ENCODE results near the gene STARD5.

- TF ChIP-seq RFX5 (IDR thresholded peaks at IDR 0.05) (no peak), GATA3 (IDR thresholded peaks at IDR 0.05; ENCODE audit: borderline replicate concordance) (no peak), JUNB (IDR thresholded peaks at IDR 0.05) (no peak), RAD21 (conservative IDR thresholded peaks at IDR 0.05 in 1 of 2, IDR thresholded peaks at IDR 0.05 in 1 of 2) (no peak), NFE2L2 (conservative IDR thresholded peaks at IDR 0.05; ENCODE audit: low read length) (no peak), NPAS2 (CRISPR knock-in tag; IDR thresholded peaks at IDR 0.05; ENCODE audit: borderline replicate concordance) (no peak), USF2 (IDR thresholded peaks at IDR 0.05) (no peak), RNF2 (IDR thresholded peaks at IDR 0.05; ENCODE audit: borderline replicate concordance, low read depth) (no peak), POLR2A (IDR thresholded peaks at IDR 0.05; ENCODE audit: low read length) (no peak)
- TF ChIP-seq, protein P1, sequence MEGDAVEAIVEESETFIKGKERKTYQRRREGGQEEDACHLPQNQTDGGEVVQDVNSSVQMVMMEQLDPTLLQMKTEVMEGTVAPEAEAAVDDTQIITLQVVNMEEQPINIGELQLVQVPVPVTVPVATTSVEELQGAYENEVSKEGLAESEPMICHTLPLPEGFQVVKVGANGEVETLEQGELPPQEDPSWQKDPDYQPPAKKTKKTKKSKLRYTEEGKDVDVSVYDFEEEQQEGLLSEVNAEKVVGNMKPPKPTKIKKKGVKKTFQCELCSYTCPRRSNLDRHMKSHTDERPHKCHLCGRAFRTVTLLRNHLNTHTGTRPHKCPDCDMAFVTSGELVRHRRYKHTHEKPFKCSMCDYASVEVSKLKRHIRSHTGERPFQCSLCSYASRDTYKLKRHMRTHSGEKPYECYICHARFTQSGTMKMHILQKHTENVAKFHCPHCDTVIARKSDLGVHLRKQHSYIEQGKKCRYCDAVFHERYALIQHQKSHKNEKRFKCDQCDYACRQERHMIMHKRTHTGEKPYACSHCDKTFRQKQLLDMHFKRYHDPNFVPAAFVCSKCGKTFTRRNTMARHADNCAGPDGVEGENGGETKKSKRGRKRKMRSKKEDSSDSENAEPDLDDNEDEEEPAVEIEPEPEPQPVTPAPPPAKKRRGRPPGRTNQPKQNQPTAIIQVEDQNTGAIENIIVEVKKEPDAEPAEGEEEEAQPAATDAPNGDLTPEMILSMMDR (IDR thresholded peaks at IDR 0.05): no peak
- TF ChIP-seq, protein P2, sequence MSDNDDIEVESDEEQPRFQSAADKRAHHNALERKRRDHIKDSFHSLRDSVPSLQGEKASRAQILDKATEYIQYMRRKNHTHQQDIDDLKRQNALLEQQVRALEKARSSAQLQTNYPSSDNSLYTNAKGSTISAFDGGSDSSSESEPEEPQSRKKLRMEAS (IDR thresholded peaks at IDR 0.05): no peak
These were observed 13.5 kb downstream of the STARD5 start for GRCh38 chr15:81310480-81310879.
